Esophagus muscularis mucosa (tissue), 4 donors: ENCODE measurements around the gene IGF2R. TPM values are rescaled to one million over a fixed set of nuclear protein-coding genes. Genes with fewer than 3 reads are reported as not detected.

ENCODE experiments used
- DNase-seq: peaks from one replicate; pipeline ENCODE4 v3.0.0-alpha.2; 2017; ENCODE audit errors: extremely low spot score
- H3K27ac ChIP-seq, 4 donors: fragments of 200-600 bp; sonication (generic); replicated peaks in 1 of 4; 1 replicate in 3 of 4; 2 replicates in 1 of 4; pipeline ENCODE4 v1.5.1; 2016 to 2019; ENCODE audit warnings: mild to moderate bottlenecking in 1 of 4
- H3K27me3 ChIP-seq, 4 donors: fragments of 200-600 bp; sonication (generic); one replicate each; pipeline versions ENCODE4 v1.5.1 to v1.6.0; 2016 to 2019
- H3K36me3 ChIP-seq, 4 donors: fragments of 200-600 bp; sonication (generic); one replicate each; pipeline ENCODE4 v1.5.1; 2016 to 2019
- H3K4me1 ChIP-seq, 4 donors: fragments of 200-600 bp; sonication (generic); one replicate each; pipeline ENCODE4 v1.5.1; 2016 to 2019
- H3K4me3 ChIP-seq, 4 donors: fragments of 200-600 bp; sonication (generic); 1 replicate in 2 of 4; 2 replicates in 2 of 4; pipeline ENCODE4 v1.5.1; 2016 to 2019; ENCODE audit warnings: mild to moderate bottlenecking in 4 of 4, moderate library complexity in 1 of 4
- H3K9me3 ChIP-seq, 4 donors: fragments of 200-600 bp; sonication (generic); 1 replicate in 3 of 4; 2 replicates in 1 of 4; pipeline ENCODE4 v1.5.1; 2016 to 2019
- EP300 ChIP-seq: sonication (generic); formaldehyde crosslinking; IDR thresholded peaks from one replicate; pipeline ENCODE4 v1.6.1; 2017; ENCODE audit warnings: antibody characterized with exemption
- POLR2A ChIP-seq: fragments of 450-650 bp; IDR thresholded peaks from one replicate; pipeline ENCODE4 v1.6.1; 2017; ENCODE audit warnings: antibody characterized with exemption, moderate library complexity, mild to moderate bottlenecking, low read depth
- POLR2AphosphoS5 ChIP-seq, 2 donors: sonication (generic); formaldehyde crosslinking; IDR thresholded peaks; one replicate each; pipeline ENCODE4 v1.6.1; 2017; ENCODE audit warnings: antibody characterized with exemption in 2 of 2
- WGBS: methylation state at CpG from one replicate; pipeline ENCODE4 v1.1.5; 2018; 5-methylcytosine and 5-hydroxymethylcytosine counted together
- intact Hi-C: fragments of 100-400 bp; cut with DNase I; formaldehyde crosslinking; loops from one replicate; pipeline ENCODE4 v1.15.1; 2023
- total RNA-seq, 4 donors: library from RNA; depleted of rRNA; stranded (reverse); fragments of >200 nt; gene quantifications; one replicate each; pipeline versions ENCODE4 v1.1.0 to v1.2.1, GENCODE V29; 2016
- TF ChIP-seq, protein P1 (sequence below), 3 experiments: fragments of 200-600 bp in 2 of 3; fragments of 450-650 bp in 1 of 3; sonication (generic) in 2 of 3; IDR thresholded peaks; one replicate each; pipeline ENCODE4 v1.5.1; 2017 to 2019; ENCODE audit warnings: antibody characterized with exemption in 3 of 3, mild to moderate bottlenecking in 2 of 3, moderate library complexity in 1 of 3

IGF2R gene
- total RNA-seq, 4 donors from 2014 or later: 43.6 to 75.3 (median 58.4) TPM

DNA sequence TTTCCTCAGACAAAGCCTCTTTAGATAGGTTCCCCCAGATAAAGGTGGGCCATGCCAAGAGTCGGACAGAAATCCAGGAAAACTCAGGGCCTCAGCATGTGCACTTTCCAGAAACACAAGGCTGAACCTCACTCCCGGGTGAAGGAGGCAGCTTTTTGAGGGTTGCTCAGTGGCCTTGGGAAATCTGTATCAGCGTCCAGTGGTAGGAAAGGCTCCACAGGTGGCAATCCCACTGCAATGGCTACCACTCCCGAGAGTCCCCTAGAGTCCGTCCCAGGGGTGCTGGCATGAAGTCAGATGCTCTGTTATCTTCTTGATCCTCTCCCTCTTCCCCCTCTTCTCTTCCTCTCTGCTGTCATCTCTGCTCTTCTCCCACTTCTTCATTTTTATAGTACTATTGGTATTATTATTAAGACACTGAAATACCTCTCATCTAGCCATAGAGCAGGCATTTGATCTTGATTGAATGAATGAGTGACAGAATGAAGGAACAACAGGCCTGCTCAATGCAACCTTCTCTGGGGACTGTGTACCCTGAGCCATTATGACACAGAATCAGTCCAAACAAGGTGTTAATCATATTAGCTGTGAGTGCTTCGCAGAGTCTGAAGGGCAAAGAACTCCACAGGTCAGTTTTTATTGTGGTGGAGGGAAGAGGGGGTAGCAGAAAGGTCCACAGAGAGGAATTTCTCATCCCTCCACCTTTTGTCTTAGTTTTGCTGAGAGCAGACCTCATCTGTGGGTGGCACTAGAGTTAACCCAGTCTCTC lies 166.1 kb downstream of the IGF2R start:
- H3K4me1 ChIP-seq: peaks cover 4 to 21% (median 15%) of the 10 kb centered on the region in 4 donors
- intact Hi-C loops: no loop called here
- no peaks in the 10 kb centered on the region for H3K9me3 ChIP-seq
- H3K4me3 ChIP-seq: no peak overlapping the region
- no peaks in the 10 kb centered on the region for H3K36me3 ChIP-seq
- WGBS: 88% methylated on average over 6 of the region's 6 CpGs
- H3K27me3 ChIP-seq: no peaks in the 10 kb centered on the region
- no peak overlapping the region for H3K27ac ChIP-seq
- TF ChIP-seq, protein P1, sequence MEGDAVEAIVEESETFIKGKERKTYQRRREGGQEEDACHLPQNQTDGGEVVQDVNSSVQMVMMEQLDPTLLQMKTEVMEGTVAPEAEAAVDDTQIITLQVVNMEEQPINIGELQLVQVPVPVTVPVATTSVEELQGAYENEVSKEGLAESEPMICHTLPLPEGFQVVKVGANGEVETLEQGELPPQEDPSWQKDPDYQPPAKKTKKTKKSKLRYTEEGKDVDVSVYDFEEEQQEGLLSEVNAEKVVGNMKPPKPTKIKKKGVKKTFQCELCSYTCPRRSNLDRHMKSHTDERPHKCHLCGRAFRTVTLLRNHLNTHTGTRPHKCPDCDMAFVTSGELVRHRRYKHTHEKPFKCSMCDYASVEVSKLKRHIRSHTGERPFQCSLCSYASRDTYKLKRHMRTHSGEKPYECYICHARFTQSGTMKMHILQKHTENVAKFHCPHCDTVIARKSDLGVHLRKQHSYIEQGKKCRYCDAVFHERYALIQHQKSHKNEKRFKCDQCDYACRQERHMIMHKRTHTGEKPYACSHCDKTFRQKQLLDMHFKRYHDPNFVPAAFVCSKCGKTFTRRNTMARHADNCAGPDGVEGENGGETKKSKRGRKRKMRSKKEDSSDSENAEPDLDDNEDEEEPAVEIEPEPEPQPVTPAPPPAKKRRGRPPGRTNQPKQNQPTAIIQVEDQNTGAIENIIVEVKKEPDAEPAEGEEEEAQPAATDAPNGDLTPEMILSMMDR (IDR thresholded peaks at IDR 0.05): no peak
- TF ChIP-seq POLR2A: no peak
- no peak for TF ChIP-seq EP300
- TF ChIP-seq POLR2AphosphoS5 (IDR thresholded peaks at IDR 0.05): no peak
- DNase-seq: no peak

DNA sequence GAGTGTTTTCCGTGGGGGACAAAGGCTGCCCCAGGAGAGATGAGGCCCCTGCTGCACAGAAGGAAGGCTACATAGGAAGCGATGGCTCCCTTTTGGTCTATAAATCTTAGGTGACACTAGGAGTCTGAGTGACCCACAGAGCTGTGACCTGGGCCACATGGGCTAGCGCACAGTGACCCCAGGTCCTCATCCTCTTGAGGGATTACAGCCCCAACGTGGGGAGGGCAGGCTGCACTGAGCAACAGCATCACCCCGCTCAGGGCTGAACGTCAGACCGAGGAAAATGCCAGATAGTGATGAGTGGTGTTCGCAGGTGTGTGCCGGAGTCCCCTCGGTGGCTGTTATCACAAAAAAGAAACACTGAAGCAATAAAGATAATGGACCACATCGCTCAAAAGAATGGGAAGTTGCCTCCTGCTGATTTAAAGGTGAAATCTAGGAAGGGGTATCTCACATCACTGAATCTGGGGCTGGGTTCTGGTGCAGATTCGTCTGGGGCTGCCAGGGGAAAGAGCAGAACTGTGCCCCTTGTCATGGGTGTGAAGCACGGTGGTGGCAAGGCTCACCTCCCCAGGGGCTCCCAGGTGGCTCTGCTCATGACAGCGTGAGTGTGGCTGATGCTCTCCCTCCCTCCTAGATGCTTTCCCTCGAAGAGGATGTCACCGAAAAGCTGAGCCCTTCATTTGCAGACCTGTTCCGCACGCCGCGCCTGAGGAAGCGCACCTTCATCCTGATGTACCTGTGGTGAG lies 167.2 kb downstream of the IGF2R start:
- DNase-seq: no peak
- WGBS: 83% methylated on average over 21 of the region's 21 CpGs
- H3K4me3 ChIP-seq: no peak overlapping the region
- TF ChIP-seq EP300 (no peak), POLR2A (no peak), POLR2AphosphoS5 (IDR thresholded peaks at IDR 0.05) (no peak)
- TF ChIP-seq, protein P1 (IDR thresholded peaks at IDR 0.05): no peak
- peaks cover 4 to 32% (median 22%) of the 10 kb centered on the region in 4 donors for H3K4me1 ChIP-seq
- no peaks in the 10 kb centered on the region for H3K9me3 ChIP-seq
- intact Hi-C loops: no loop called here
- no peaks in the 10 kb centered on the region for H3K36me3 ChIP-seq
- H3K27ac ChIP-seq: no peak overlapping the region
- no peaks in the 10 kb centered on the region for H3K27me3 ChIP-seq

DNA sequence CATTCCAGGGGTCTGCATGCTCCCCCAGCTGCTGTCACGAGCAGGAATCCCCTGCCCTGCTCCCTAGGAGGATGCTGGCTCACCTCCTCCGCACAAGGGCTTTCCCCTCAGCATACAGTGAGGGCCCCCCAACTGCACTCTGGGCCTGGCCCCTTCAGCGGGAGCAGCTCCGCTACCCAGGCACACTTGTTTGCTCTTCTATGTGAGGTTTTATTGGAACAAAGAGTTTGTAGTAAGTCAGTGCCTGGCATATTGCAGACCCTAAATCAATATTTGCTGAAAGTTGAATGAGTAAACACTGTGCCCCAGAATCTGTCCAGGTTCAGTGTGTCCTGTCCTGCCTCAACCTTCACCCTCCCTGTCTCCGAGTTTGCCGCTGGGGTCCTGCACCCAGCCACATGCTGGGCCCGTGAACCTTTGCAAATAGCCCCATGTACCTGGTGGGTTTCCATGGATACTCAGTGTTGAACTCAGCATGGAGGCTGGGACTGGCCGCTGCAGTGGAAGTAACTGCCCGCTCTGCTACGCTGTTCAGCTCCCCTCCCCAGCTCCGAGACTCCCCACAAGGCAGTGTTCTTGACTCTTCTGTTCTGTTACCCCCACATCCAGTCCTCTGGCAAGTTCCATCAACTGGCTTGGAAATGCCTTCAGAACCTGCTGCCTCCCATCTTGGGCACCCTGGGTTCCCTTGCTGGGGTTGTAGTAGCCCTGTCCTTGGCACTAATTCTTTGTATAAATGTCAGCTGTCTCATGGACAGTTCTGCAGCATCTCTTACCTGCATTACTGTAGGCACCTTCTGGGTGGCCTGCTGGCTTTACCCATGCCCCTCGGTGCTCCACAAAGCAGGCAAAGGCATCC lies 168.5 kb downstream of the IGF2R start:
- Histone ChIP-seq H3K4me3 (no peak overlapping the region), H3K4me1 (peaks cover 4 to 45% (median 34%) of the 10 kb centered on the region in 4 donors), H3K27me3 (no peaks in the 10 kb centered on the region), H3K9me3 (no peaks in the 10 kb centered on the region), H3K36me3 (no peaks in the 10 kb centered on the region), H3K27ac (no peak overlapping the region)
- intact Hi-C loops: no loop called here
- TF ChIP-seq POLR2AphosphoS5 (IDR thresholded peaks at IDR 0.05) (no peak), POLR2A (no peak), EP300 (no peak)
- TF ChIP-seq, protein P1 (IDR thresholded peaks at IDR 0.05): no peak
- no peak for DNase-seq
- WGBS: 79% methylated on average over 10 of the region's 12 CpGs

DNA sequence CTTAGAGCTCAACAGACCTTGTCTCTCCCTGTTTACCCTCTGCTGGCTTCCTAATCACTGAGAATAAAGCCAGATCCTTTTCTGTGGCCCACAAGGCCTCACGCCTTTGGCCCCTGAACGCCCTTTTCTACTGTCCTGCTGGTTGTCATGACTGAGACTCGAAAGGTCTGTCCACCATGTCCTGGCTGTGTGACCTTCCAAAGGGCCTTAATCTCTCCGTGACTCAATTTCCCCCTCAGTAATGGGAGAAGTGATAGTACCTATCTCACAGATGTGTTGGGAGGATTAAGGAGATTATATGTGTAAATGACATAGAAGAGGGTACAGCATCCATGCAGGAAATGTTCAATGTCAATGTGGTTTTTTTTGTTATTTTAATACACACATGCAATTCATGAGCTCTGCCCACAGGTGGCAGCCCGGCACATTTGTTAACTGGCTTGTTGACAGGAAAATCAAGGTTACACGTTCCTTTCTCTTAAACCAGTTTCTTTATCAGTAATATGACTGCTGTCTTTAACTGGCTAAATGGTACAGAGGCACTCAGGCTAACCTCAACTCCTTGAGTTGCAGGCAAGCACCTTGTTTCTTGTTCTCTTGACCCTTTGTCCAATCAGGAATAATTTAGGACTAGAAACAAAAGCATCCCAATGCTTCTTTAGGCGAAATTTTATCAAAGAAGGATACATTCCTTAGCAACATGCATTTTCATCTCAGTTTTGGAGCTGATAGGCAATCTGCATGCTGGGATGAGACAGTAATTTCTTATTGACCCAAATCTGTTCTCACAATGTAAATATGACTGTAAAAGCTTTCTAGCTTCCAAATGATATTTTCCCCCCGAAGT lies 169.3 kb downstream of the IGF2R start:
- peak; percentile 92 for DNase-seq
- Histone ChIP-seq H3K36me3 (no peaks in the 10 kb centered on the region), H3K27me3 (no peaks in the 10 kb centered on the region), H3K27ac (peak overlapping the region; percentile 6 to 63 (median 52)), H3K4me3 (no peak overlapping the region), H3K9me3 (no peaks in the 10 kb centered on the region), H3K4me1 (peaks cover 4 to 47% (median 35%) of the 10 kb centered on the region in 4 donors)
- intact Hi-C loops: loop anchor here (2.0 kb wide), 1 partner anchor 317 kb away; no protein-coding TSS in a partner anchor
- TF ChIP-seq, protein P1 (IDR thresholded peaks at IDR 0.05): peak; percentile 78 to 81 (median 79)
- TF ChIP-seq EP300 (no peak), POLR2AphosphoS5 (IDR thresholded peaks at IDR 0.05) (peak in 1 of 2 donors; percentile 29)
- 63% methylated on average over 8 of the region's 8 CpGs for WGBS
